HG03378 (cell line): ENCODE measurements around the gene ZNF358.

ENCODE experiments used
- ATAC-seq: cut with Tn5 transposase; IDR thresholded peaks from one replicate; pipeline ENCODE4 v1.9.1; 2021; ENCODE audit warnings: mild to moderate bottlenecking, moderate library complexity; ENCODE audit not compliant: unreplicated experiment

The ZNF358 gene

DNA sequence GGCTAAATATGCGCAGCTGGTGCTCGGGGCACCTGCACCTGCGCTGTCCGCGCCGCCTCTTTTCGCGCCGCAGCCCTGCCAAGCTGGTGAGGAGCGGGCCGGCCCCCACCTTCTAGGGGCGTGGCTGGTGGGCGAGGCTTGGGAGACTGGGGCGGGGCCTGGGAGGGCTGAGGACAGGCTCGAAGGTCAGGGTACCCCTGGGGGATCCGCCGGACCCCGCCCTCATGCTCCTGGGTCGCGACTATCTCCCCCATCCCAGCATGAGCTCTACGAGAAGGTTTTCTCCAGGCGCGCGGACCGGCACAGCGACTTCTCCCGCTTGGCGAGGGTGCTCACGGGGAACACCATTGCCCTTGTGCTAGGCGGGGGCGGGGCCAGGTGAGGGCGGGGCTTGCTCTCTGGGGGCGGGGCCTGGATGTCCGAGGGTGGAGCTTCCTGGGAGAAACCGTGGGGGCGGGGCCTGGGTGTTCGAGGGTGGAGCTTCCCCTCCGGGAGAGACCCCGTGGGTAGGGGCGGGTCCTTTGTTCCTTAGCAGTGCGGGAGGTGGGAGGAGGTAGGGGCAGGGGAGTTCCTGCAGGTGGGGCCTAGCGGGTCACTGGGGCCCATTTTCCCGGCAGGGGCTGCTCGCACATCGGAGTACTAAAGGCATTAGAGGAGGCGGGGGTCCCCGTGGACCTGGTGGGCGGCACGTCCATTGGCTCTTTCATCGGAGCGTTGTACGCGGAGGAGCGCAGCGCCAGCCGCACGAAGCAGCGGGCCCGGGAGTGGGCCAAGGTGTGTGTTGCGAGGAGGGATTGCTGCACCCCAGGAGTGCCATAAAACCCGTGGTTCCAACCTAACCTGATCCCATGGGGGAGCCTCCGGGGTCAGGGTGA is 39.3 kb downstream of the ZNF358 start:
- ATAC-seq, result no peak

DNA sequence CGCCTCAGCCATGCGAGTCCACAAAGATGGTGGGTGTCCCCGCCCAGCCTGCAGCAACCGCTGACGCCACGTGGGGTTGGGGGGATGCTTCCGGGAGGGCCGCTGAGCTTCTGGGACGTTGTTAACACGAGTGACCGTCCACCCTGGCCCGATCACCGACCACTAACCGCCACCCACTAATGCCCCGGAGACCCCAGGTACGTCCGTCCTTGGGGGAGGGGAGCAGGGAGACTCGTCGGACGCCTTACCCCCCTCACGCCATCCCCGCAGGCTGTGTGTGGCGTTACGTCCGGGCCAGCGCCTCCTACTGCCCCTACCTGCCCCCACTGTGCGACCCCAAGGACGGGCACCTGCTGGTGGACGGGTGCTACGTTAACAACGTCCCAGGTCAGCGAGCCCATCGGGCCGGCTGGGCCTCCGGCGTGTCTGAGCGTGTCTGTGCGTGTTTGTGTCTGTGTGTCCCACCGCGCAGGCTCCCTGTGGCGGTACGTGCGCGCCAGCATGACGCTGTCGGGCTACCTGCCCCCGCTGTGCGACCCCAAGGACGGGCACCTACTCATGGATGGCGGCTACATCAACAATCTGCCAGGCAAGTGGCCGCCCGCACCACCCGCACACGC is 40.9 kb downstream of the ZNF358 start:
- no peak for ATAC-seq

DNA sequence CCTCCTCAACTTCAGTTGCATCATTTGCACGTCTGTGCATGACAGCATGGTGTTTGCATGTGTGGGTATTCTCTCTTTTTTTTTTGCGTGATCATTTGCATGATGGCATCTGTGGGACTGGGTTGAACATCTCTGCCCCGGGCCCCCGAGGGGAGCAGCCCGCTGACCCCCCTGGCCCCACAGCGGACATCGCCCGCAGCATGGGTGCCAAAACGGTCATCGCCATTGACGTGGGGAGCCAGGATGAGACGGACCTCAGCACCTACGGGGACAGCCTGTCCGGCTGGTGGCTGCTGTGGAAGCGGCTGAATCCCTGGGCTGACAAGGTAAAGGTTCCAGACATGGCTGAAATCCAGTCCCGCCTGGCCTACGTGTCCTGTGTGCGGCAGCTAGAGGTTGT is 42.8 kb downstream of the ZNF358 start:
- ATAC-seq, result no peak

DNA sequence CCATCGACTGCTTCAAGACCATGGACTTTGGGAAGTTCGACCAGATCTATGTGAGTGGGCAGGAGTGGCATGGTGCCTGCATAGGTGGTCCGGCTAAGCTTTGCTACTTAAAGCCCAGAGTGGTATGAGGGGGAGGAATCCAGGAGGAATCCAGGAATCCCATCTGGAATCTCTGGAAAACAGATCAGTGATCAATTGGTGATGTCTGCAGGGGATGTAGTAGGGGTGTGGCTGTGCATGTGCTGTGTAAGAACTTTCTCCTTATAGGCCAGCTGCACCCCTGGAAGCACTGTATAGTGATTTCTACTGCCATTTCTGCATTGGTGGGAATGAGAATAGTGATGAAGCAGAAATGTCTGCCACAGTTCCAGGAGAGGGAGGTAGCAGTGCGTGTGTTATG is 43.2 kb downstream of the ZNF358 start:
- no peak for ATAC-seq

DNA sequence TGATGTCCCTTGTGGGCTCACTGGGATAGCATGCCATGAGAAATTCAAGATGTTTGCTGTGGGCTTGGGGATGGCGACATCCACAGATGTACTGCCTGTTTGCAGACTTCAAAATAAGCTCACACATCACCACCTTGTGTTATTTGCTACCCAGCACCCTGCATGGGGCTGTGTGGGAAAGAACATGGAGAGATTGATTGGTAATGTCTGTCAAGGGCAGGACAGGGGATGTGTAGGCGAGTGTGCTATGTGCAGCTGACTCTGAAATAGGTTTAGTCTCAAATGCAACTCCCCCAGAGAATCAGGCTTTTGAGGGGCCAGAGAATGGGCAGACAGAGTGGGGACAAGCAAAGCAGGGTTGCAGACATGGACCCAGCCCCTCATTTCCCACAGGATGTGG is 44.4 kb downstream of the ZNF358 start:
- ATAC-seq, result no peak

DNA sequence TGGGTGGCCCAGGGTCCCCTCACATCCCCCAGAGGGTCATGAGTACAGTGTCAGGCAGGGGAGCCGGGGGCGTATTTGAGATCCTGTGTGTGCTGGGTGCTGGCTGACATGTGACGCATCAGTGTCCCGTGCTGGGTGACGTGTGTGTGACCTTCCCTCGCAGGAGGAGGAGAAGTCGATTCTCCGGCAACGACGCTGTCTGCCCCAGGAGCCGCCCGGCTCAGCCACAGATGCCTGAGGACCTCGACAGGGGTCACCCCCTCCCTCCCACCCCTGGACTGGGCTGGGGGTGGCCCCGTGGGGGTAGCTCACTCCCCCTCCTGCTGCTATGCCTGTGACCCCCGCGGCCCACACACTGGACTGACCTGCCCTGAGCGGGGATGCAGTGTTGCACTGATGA is 45.4 kb downstream of the ZNF358 start:
- no peak for ATAC-seq

DNA sequence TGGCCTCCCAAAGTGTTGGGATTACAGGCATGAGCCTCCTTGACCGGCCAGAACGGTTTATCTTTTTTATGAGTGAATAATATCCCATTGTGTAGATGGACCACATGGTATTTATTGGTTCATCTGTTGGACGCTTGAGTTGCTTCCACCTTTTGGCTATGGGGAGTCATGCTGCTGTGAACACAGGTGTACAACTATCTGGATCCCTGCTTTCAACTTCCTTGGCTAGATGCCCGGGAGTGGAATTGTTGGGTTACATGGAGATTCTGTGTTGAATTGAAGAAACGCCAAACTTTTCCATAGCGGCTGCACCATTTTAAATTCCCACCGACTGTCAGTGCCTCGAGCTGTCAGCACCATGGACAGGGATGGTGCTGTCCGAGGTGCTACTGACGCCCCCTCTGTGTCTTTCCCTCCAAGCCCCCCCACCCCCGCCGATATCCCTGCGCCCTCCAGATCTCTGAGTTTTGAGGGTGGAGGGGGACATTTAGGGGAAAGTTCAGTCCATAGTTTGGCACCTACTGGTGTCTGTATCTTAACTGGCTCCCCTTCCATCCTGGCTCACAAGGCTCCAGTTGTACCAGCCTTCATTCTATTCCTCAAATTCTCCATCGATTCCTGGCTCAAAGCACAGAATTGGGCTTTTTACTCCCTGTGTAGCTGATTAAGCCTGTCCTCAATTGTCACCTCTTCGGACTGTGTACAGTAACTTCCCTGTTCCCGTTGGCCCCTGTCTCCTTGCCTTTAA is 46.9 kb downstream of the ZNF358 start:
- no peak for ATAC-seq

DNA sequence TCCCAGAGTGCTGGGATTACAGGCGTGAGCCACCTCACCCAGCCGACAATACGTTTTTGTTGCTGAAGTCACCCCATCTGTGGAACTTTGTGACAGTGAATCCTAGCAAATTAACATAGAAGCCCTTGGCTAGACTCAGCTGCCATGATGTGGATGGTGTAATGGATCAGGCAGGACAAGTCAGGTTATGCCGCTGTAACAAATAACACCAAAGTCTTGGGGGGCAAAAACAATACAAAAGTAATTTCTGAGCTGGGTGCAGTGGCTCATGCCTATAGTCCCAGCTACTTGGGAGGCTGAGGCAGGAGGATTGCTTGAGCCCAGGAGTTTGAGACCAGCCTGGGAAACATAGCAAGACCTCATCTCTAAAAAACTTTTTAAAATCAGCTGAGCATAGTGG is 49.0 kb downstream of the ZNF358 start:
- no peak for ATAC-seq

DNA sequence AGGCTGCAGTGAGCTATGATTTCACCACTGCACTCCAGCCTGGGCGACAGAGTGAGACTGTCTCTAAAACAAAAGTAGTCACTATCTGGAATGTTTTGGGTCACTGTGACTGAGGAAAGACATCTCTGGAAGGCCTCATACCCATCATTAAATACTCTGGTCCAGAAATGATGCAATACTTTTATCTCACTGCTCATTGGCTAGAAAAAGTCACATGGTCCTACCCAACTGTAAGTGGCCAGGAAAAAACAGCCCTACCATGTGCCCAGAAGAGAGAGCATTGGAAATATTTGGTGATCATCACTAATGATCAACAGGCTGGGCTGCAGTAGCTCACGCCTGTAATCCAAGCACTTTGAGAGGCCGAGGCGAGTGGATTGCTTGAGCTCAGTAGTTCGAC is 49.4 kb downstream of the ZNF358 start:
- no peak for ATAC-seq
